NB4 (cell line): ENCODE measurements around the gene RRN3.

ENCODE experiments used
- DNase-seq: peaks from one replicate; pipeline ENCODE4 v3.0.0; 2010; ENCODE audit warnings: low read depth
- H3K4me3 ChIP-seq: one replicate; pipeline ENCODE4 v1.5.1; 2011; ENCODE audit warnings: mild to moderate bottlenecking, low read depth, low read length, moderate library complexity
- MYC ChIP-seq: IDR thresholded peaks from 2 replicates; pipeline ENCODE4 v1.6.1; 2011; ENCODE audit warnings: low read depth, low read length
- POLR2A ChIP-seq: IDR thresholded peaks from 2 replicates; pipeline ENCODE4 v1.6.1; 2011; ENCODE audit warnings: mild to moderate bottlenecking; ENCODE audit not compliant: insufficient read length; ENCODE audit errors: extremely low read depth
- TF ChIP-seq, protein P1 (sequence below): IDR thresholded peaks from one replicate; pipeline ENCODE4 v1.5.1; 2012; ENCODE audit warnings: low read depth, low read length
- TF ChIP-seq, protein P2 (sequence below): IDR thresholded peaks from 2 replicates; pipeline ENCODE4 v1.6.1; 2011; ENCODE audit warnings: low read depth, low read length

The RRN3 gene

DNA sequence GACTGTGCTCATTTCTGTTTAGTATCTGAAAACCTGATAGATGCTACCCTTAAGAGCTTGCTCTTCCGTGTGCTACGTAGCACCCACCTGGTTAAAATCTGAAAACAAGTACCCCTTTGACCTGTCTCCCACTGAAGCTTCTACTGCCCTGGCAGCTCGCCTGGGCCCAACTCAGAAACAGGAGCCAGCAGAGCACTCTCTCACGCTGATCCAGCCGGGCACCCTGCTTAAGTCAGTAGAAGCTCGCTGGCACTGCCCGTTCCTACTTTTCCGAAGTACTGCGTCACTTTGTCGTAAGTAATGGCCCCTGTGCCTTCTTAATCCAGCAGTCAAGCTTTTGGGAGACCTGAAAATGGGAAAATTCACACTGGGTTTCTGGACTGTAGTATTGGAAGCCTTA, 57.1 kb downstream of the RRN3 start:
- no peak for TF ChIP-seq POLR2A
- TF ChIP-seq, protein P1, sequence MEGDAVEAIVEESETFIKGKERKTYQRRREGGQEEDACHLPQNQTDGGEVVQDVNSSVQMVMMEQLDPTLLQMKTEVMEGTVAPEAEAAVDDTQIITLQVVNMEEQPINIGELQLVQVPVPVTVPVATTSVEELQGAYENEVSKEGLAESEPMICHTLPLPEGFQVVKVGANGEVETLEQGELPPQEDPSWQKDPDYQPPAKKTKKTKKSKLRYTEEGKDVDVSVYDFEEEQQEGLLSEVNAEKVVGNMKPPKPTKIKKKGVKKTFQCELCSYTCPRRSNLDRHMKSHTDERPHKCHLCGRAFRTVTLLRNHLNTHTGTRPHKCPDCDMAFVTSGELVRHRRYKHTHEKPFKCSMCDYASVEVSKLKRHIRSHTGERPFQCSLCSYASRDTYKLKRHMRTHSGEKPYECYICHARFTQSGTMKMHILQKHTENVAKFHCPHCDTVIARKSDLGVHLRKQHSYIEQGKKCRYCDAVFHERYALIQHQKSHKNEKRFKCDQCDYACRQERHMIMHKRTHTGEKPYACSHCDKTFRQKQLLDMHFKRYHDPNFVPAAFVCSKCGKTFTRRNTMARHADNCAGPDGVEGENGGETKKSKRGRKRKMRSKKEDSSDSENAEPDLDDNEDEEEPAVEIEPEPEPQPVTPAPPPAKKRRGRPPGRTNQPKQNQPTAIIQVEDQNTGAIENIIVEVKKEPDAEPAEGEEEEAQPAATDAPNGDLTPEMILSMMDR = no peak
- TF ChIP-seq MYC = no peak
- TF ChIP-seq, protein P2, sequence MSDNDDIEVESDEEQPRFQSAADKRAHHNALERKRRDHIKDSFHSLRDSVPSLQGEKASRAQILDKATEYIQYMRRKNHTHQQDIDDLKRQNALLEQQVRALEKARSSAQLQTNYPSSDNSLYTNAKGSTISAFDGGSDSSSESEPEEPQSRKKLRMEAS = no peak
- DNase-seq = no peak
- no peak overlapping the region for H3K4me3 ChIP-seq

DNA sequence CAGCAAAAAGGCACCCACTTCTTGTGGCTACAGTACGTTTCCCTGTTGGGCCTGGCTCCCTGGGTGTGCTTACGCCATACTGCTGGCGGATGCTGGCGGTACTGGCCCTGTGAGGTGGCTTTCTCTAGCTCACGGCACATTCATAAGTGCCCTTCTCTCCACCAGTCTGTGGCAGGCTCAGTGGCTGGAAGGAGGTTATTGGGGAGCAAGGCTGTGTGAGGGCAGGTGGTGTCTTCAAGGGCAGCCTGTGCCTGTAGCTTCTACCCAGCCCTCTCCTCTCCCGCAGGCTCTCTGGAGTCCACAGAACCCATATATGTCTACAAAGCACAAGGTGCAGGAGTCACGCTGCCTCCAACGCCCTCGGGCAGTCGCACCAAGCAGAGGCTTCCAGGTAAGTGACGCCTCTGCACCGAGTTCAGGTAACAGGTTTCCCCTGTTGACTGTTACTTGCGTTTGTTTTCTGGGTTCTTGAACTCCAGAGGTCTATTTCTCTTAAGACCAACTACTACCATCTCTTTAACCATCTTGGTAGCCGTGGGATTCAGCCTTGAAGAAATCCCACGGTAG, 58.8 kb downstream of the RRN3 start:
- no peak for DNase-seq
- TF ChIP-seq, protein P2 = no peak
- TF ChIP-seq MYC (no peak), POLR2A (no peak)
- TF ChIP-seq, protein P1 = no peak
- H3K4me3 ChIP-seq = no peak overlapping the region

DNA sequence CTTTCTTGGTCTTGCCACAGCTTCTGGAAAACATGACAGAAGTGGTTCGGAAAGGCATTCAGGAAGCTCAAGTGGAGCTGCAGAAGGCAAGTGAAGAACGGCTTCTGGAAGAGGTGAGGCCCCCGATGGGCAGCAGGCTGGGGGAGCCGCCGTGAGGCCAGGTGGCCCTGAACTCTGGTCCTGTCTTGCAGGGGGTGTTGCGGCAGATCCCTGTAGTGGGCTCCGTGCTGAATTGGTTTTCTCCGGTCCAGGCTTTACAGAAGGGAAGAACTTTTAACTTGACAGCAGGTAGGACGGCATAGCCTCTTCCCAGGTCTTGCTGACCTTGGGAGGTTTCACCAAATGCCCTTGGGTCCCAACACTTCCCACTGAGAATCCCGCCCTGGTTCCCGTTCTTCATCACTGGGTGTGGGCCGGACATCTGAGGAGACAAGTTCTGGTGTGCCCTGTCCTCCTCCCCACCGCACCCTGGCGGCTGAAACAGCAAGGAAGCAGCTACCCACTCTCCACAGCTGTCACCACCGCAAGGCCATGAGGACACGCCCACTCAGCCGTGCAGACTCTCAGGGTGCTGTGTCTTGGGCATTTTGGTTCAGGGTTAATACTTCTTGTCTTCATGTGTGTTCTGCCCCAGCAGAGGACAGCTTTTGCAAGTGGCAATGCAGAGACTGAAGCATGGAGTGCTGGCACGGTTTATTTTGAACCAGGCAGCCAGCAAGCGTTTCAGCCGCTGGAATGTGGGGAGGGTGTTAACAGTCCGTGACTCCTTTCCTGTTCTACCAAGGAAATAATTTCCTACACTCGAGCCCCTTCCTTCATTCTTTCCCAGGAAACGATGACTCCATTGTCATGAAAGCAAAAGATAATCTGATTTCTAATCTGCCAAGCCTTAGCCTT, 59.6 kb downstream of the RRN3 start:
- no peak overlapping the region for H3K4me3 ChIP-seq
- DNase-seq = no peak
- TF ChIP-seq, protein P2 = no peak
- TF ChIP-seq, protein P1 = no peak
- TF ChIP-seq MYC (no peak), POLR2A (no peak)

DNA sequence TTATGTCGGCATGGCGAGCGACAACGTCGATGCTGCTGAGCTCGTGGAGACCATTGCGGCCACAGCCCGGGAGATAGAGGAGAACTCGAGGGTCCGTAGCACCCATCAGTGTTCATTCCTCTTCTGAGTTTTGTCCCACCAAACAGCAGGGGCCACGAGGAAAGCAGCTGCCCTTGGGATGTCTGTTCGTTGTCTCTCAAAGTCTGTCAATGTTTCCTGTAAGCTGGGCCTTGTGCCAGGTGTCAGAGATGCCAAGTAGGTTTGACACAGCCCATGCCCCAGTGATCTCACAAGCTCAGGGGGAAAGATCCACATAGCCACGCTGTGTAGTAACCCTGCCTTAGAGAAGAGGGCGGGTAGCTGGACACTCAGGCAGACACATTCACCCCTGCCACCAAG, 60.8 kb downstream of the RRN3 start:
- no peak overlapping the region for H3K4me3 ChIP-seq
- no peak for DNase-seq
- TF ChIP-seq, protein P1 = no peak
- TF ChIP-seq POLR2A (no peak), MYC (no peak)
- TF ChIP-seq, protein P2 = no peak

DNA sequence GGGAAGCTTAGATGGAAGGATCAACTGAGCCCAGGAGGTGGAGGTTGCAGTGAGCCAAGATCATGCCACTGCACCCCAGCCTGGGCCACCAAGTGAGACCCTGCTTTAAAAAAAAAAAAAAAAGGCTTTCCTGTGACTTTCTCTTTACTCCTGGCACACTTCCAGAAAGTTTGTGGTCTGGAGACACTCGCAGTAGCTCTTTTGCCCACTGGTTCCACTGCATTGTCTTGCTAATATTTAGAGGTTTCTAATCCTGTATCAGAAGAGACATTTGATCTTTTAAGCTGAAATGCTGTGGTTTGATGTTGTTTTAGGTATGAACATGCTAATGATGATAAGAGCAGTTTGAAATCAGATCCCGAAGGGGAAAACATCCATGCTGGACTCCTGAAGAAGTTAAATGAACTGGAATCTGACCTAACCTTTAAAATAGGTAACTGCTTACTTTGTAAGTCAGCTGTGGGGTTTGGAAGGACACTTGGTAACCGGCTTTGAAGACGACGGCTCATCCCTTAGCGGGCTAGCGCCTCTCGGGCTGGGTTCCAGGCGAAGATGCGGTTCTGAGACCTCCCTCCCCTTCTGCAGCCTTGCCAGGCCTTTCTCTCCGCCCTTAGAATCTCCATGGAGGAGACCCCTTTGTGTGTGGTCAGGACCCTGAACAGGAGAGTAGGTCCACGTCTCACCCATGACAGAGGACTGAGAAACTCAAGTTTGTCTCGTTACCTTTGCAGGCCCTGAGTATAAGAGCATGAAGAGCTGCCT, 61.3 kb downstream of the RRN3 start:
- TF ChIP-seq, protein P1 = no peak
- no peak for TF ChIP-seq POLR2A
- TF ChIP-seq, protein P2 = no peak
- no peak for TF ChIP-seq MYC
- no peak overlapping the region for H3K4me3 ChIP-seq
- DNase-seq = no peak
